ENCODE data around the gene RSRC1. TPM values are rescaled to one million over a fixed set of nuclear protein-coding genes. Genes with fewer than 3 reads are reported as not detected.

Gene RSRC1
- total RNA-seq, 1 donor from 2014 or later = 28.5 TPM

GRCh38 chr3:158488670-158489069, 378.8 kb downstream of the RSRC1 start:
- no peak overlapping the region for H3K4me2 ChIP-seq (ENCODE audit: low read length)
- no peak overlapping the region for H3K4me3 ChIP-seq (ENCODE audit: insufficient read depth, low read depth, low read length)
- peak; percentile 8 for DNase-seq (ENCODE audit: low read depth)
- no peaks in the 10 kb centered on the region for H3K4me1 ChIP-seq (ENCODE audit: insufficient read depth, low read length)
- Mint-ChIP-seq H3K4me3 (ENCODE audit: unreplicated experiment) (no peak overlapping the region), H3K36me3 (ENCODE audit: low read depth, unreplicated experiment) (no peaks in the 10 kb centered on the region), H3K27me3 (ENCODE audit: low read depth, unreplicated experiment) (no peaks in the 10 kb centered on the region), H3K9me3 (ENCODE audit: unreplicated experiment) (no peaks in the 10 kb centered on the region), H3K27ac (ENCODE audit: unreplicated experiment) (no peak overlapping the region), H3K4me1 (ENCODE audit: low read depth, unreplicated experiment) (peaks cover 4% of the 10 kb centered on the region)
- H3K79me2 ChIP-seq (ENCODE audit: insufficient read depth, low read length) = no peaks in the 10 kb centered on the region
- H3K36me3 ChIP-seq (ENCODE audit: insufficient read depth, low read length) = no peaks in the 10 kb centered on the region
- no peak for FAIRE-seq
- no peaks in the 10 kb centered on the region for H3K27me3 ChIP-seq (ENCODE audit: insufficient read depth, low read length)
- TF ChIP-seq EZH2 (IDR thresholded peaks at IDR 0.05; ENCODE audit: insufficient read depth, low read length) = no peak
- TF ChIP-seq CTCF (IDR thresholded peaks at IDR 0.05; ENCODE audit: insufficient read depth, low read depth, low read length) = no peak
- no peak overlapping the region for H3K9ac ChIP-seq (ENCODE audit: low read length)
- H2AFZ ChIP-seq (ENCODE audit: low read depth, low read length) = no peak overlapping the region
- no peaks in the 10 kb centered on the region for H4K20me1 ChIP-seq (ENCODE audit: insufficient read depth, low read length)
- no peaks in the 10 kb centered on the region for H3K9me3 ChIP-seq (ENCODE audit: insufficient read depth, low read depth, low read length)
- H3K27ac ChIP-seq (ENCODE audit: low read depth, low read length) = no peak overlapping the region

- no peak for DNase-seq (ENCODE audit: low read depth)
- no peak overlapping the region for H3K9ac ChIP-seq (ENCODE audit: low read length)
- no peaks in the 10 kb centered on the region for H3K36me3 ChIP-seq (ENCODE audit: insufficient read depth, low read length)
- no peaks in the 10 kb centered on the region for H3K9me3 ChIP-seq (ENCODE audit: insufficient read depth, low read depth, low read length)
- no peaks in the 10 kb centered on the region for H3K79me2 ChIP-seq (ENCODE audit: insufficient read depth, low read length)
- H3K4me3 Mint-ChIP-seq (ENCODE audit: unreplicated experiment) = no peak overlapping the region
- no peak overlapping the region for H2AFZ ChIP-seq (ENCODE audit: low read depth, low read length)
- no peaks in the 10 kb centered on the region for H3K4me1 ChIP-seq (ENCODE audit: insufficient read depth, low read length)
- H3K27ac Mint-ChIP-seq (ENCODE audit: unreplicated experiment) = no peak overlapping the region
- no peak for TF ChIP-seq CTCF (IDR thresholded peaks at IDR 0.05; ENCODE audit: insufficient read depth, low read depth, low read length)
- TF ChIP-seq EZH2 (IDR thresholded peaks at IDR 0.05; ENCODE audit: insufficient read depth, low read length) = no peak
- peaks cover 4% of the 10 kb centered on the region for H3K4me1 Mint-ChIP-seq (ENCODE audit: low read depth, unreplicated experiment)
- no peaks in the 10 kb centered on the region for H3K9me3 Mint-ChIP-seq (ENCODE audit: unreplicated experiment)
- no peaks in the 10 kb centered on the region for H4K20me1 ChIP-seq (ENCODE audit: insufficient read depth, low read length)
- no peak for FAIRE-seq
- H3K4me2 ChIP-seq (ENCODE audit: low read length) = no peak overlapping the region
- H3K4me3 ChIP-seq (ENCODE audit: insufficient read depth, low read depth, low read length) = no peak overlapping the region
- H3K36me3 Mint-ChIP-seq (ENCODE audit: low read depth, unreplicated experiment) = no peaks in the 10 kb centered on the region
- no peak overlapping the region for H3K27ac ChIP-seq (ENCODE audit: low read depth, low read length)
- no peaks in the 10 kb centered on the region for H3K27me3 ChIP-seq (ENCODE audit: insufficient read depth, low read length)
- no peaks in the 10 kb centered on the region for H3K27me3 Mint-ChIP-seq (ENCODE audit: low read depth, unreplicated experiment)
These were observed 379.3 kb downstream of the RSRC1 start for GRCh38 chr3:158489181-158489580.

- no peaks in the 10 kb centered on the region for H3K9me3 Mint-ChIP-seq (ENCODE audit: unreplicated experiment)
- FAIRE-seq = no peak
- Histone ChIP-seq H3K79me2 (ENCODE audit: insufficient read depth, low read length) (no peaks in the 10 kb centered on the region), H3K27ac (ENCODE audit: low read depth, low read length) (no peak overlapping the region), H3K9ac (ENCODE audit: low read length) (no peak overlapping the region), H2AFZ (ENCODE audit: low read depth, low read length) (no peak overlapping the region), H3K4me1 (ENCODE audit: insufficient read depth, low read length) (no peaks in the 10 kb centered on the region), H3K4me2 (ENCODE audit: low read length) (no peak overlapping the region), H4K20me1 (ENCODE audit: insufficient read depth, low read length) (no peaks in the 10 kb centered on the region), H3K36me3 (ENCODE audit: insufficient read depth, low read length) (no peaks in the 10 kb centered on the region), H3K9me3 (ENCODE audit: insufficient read depth, low read depth, low read length) (no peaks in the 10 kb centered on the region), H3K27me3 (ENCODE audit: insufficient read depth, low read length) (no peaks in the 10 kb centered on the region), H3K4me3 (ENCODE audit: insufficient read depth, low read depth, low read length) (no peak overlapping the region)
- no peaks in the 10 kb centered on the region for H3K27me3 Mint-ChIP-seq (ENCODE audit: low read depth, unreplicated experiment)
- H3K4me1 Mint-ChIP-seq (ENCODE audit: low read depth, unreplicated experiment) = no peaks in the 10 kb centered on the region
- no peaks in the 10 kb centered on the region for H3K36me3 Mint-ChIP-seq (ENCODE audit: low read depth, unreplicated experiment)
- no peak for TF ChIP-seq EZH2 (IDR thresholded peaks at IDR 0.05; ENCODE audit: insufficient read depth, low read length)
- no peak for TF ChIP-seq CTCF (IDR thresholded peaks at IDR 0.05; ENCODE audit: insufficient read depth, low read depth, low read length)
- no peak overlapping the region for H3K27ac Mint-ChIP-seq (ENCODE audit: unreplicated experiment)
- no peak for DNase-seq (ENCODE audit: low read depth)
- no peak overlapping the region for H3K4me3 Mint-ChIP-seq (ENCODE audit: unreplicated experiment)
These were observed 382.1 kb downstream of the RSRC1 start for GRCh38 chr3:158491968-158492367.

All from astrocyte (in vitro differentiated cells and primary cell).